NCI-H2196 (cell line): Measurements from ENCODE around the gene ABLIM3.

ENCODE experiments used
- DNase-seq: peaks from one replicate; lab custom pipeline; 2025; ENCODE audit not compliant: unreplicated experiment; lab: John Stamatoyannopoulos, UW

Gene ABLIM3

GRCh38 chr5:149216496-149216895 is 75.2 kb downstream of the ABLIM3 start:
- no peak for DNase-seq

GRCh38 chr5:149217096-149217802 is 76.0 kb downstream of the ABLIM3 start:
- no peak for DNase-seq

GRCh38 chr5:149217803-149218155 is 76.5 kb downstream of the ABLIM3 start:
- DNase-seq = no peak

- DNase-seq = no peak
These were observed 78.3 kb downstream of the ABLIM3 start for GRCh38 chr5:149219584-149219983.

GRCh38 chr5:149220750-149221149 is 79.5 kb downstream of the ABLIM3 start:
- no peak for DNase-seq

- DNase-seq = no peak
These were observed 80.0 kb downstream of the ABLIM3 start for GRCh38 chr5:149221326-149221725.

GRCh38 chr5:149221731-149222342 is 80.5 kb downstream of the ABLIM3 start:
- no peak for DNase-seq

- DNase-seq = no peak
These were observed 82.0 kb downstream of the ABLIM3 start for GRCh38 chr5:149223081-149223848.

GRCh38 chr5:149224282-149224681 is 83.0 kb downstream of the ABLIM3 start:
- DNase-seq = no peak

GRCh38 chr5:149227168-149227826 is 86.0 kb downstream of the ABLIM3 start:
- no peak for DNase-seq

GRCh38 chr5:149228618-149229297 is 87.5 kb downstream of the ABLIM3 start:
- DNase-seq = no peak

- DNase-seq = no peak
These were observed 88.1 kb downstream of the ABLIM3 start for GRCh38 chr5:149229298-149229937.

GRCh38 chr5:149235841-149236240 is 94.5 kb downstream of the ABLIM3 start:
- no peak for DNase-seq

- no peak for DNase-seq
These were observed 96.4 kb downstream of the ABLIM3 start for GRCh38 chr5:149237662-149238061.

GRCh38 chr5:149238540-149238939 is 97.2 kb downstream of the ABLIM3 start:
- no peak for DNase-seq

GRCh38 chr5:149239917-149240316 is 98.6 kb downstream of the ABLIM3 start:
- no peak for DNase-seq

- DNase-seq = no peak
These were observed 99.2 kb downstream of the ABLIM3 start for GRCh38 chr5:149240354-149240998.

- DNase-seq = no peak
These were observed 101.0 kb downstream of the ABLIM3 start for GRCh38 chr5:149242339-149242738.

- DNase-seq = no peak
These were observed 105.6 kb downstream of the ABLIM3 start for GRCh38 chr5:149246906-149247305.

- no peak for DNase-seq
These were observed 106.4 kb downstream of the ABLIM3 start for GRCh38 chr5:149247726-149248125.
